ENCODE measurements around the gene RANBP17. TPM values are rescaled to one million over a fixed set of nuclear protein-coding genes. Genes with fewer than 3 reads are reported as not detected.

The RANBP17 gene
- total and polyA plus RNA-seq, 9 of the 15 experiments (the other 6 are each of a cell fraction or from before 2014, with no cell fraction given): not detected

DNA sequence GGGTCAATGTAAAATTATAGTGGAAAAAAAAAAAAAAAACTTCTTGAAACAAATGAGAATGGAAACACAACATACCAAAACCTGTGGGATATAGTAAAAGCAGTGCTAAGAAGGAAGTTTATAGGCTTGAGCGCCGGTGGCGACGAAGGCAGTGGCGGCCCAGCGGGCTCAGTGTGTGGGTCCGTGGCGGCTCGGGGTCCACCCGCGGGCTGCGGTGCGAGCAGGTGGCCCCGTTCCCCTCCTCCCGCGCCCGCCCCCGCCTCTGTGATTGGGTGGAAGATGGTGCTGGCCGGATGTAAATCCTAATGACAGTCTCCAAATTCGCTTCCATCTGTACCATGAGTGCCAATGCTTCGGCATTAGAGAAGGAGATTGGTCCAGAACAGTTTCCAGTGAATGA, 389.7 kb downstream of the RANBP17 start:
- Histone ChIP-seq H3K27me3 (ENCODE audit: control insufficient read depth in 2 of 2, insufficient read depth in 2 of 2, low read length in 2 of 2) (no peaks in the 10 kb centered on the region), H3K4me3 (no peak overlapping the region), H3K9ac (ENCODE audit: insufficient read depth in 1 of 2, low read depth in 2 of 2, low read length in 2 of 2) (no peak overlapping the region), H3K4me1 (replicated peaks in 1 of 2; ENCODE audit: control insufficient read depth in 2 of 2, insufficient read depth in 2 of 2, low read length in 2 of 2) (no peaks in the 10 kb centered on the region), H3K9me1 (ENCODE audit: control insufficient read depth, insufficient read depth, low read length) (no peaks in the 10 kb centered on the region), H3K9me3 (replicated peaks; ENCODE audit: control insufficient read depth, insufficient read depth, low read depth, low read length) (0 out of 2 replicates have a peak, but pooled peaks cover 2% of the 10 kb centered on the region), H3K27ac (ENCODE audit: extremely low read depth, low read depth, low read length) (no peak overlapping the region), H3K4me2 (ENCODE audit: insufficient read depth, low read length) (no peak overlapping the region), H2AFZ (ENCODE audit: low read depth, low read length) (no peak overlapping the region), H4K20me1 (replicated peaks; ENCODE audit: control insufficient read depth, insufficient read depth, low read length) (no peaks in the 10 kb centered on the region), H3K36me3 (ENCODE audit: control insufficient read depth, insufficient read depth, low read length) (no peaks in the 10 kb centered on the region), H3K79me2 (ENCODE audit: control insufficient read depth, insufficient read depth, low read length) (no peaks in the 10 kb centered on the region)
- POLR2A ChIA-PET: no interaction called here
- 1% methylated on average over 21 of the region's 21 CpGs for WGBS (ENCODE audit: insufficient coverage, low coverage, missing lambda C conversion rate)
- ATAC-seq (no peak), DNase-seq (ENCODE audit: extremely low read depth in 1 of 4, low spot score in 3 of 4) (no peak), FAIRE-seq (no peak)
- intact Hi-C loops (cut with micrococcal nuclease) (no loop called here), in situ Hi-C loops (cut with MboI) (no loop called here)
- CTCF ChIA-PET (ENCODE audit: low intra/inter-chr PET ratio): no interaction called here
- BruUV-seq (replicated peaks): no TSS peak
- TF ChIP-seq RBM14 (IDR thresholded peaks at IDR 0.05; ENCODE audit: borderline replicate concordance, insufficient read depth, low read depth, low read length) (no peak), GATA2 (CRISPR knock-in tag; IDR thresholded peaks at IDR 0.05) (no peak)

DNA sequence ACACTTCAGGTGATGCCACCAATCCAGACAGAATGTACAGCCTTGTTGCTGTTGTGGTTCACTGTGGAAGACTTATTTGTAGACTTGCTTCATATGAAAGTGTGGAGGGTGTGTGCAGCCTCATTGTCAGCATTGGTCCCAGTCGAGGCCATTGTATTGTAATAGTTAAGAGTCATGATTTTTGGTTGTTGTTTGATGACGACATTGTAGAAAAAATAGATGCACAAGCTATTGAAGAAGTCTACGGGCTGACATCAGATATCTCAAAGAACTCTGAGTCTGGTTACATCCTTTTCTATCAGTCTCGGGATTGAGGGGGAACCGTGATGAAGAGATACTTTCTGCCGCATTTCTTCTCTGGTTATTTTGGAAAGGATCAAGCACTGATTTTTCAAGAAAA, 390.9 kb downstream of the RANBP17 start:
- intact Hi-C loops (cut with micrococcal nuclease) (no loop called here), in situ Hi-C loops (cut with MboI) (no loop called here)
- H3K4me2 ChIP-seq (ENCODE audit: insufficient read depth, low read length): no peak overlapping the region
- POLR2A ChIA-PET: interaction anchor here (1.3 kb wide), 1 partner anchor 102 kb away, joined by 3 read pairs; no protein-coding TSS in a partner anchor
- no peaks in the 10 kb centered on the region for H3K9me1 ChIP-seq (ENCODE audit: control insufficient read depth, insufficient read depth, low read length)
- no peak overlapping the region for H3K27ac ChIP-seq (ENCODE audit: extremely low read depth, low read depth, low read length)
- H3K4me3 ChIP-seq: no peak overlapping the region
- no peak overlapping the region for H3K9ac ChIP-seq (ENCODE audit: insufficient read depth in 1 of 2, low read depth in 2 of 2, low read length in 2 of 2)
- H3K36me3 ChIP-seq (ENCODE audit: control insufficient read depth, insufficient read depth, low read length): no peaks in the 10 kb centered on the region
- FAIRE-seq (no peak), DNase-seq (ENCODE audit: extremely low read depth in 1 of 4, low spot score in 3 of 4) (no peak), ATAC-seq (no peak)
- H3K27me3 ChIP-seq (ENCODE audit: control insufficient read depth in 2 of 2, insufficient read depth in 2 of 2, low read length in 2 of 2): no peaks in the 10 kb centered on the region
- 0 out of 2 replicates have a peak, but pooled peaks cover 2% of the 10 kb centered on the region for H3K9me3 ChIP-seq (replicated peaks; ENCODE audit: control insufficient read depth, insufficient read depth, low read depth, low read length)
- no peaks in the 10 kb centered on the region for H3K4me1 ChIP-seq (replicated peaks in 1 of 2; ENCODE audit: control insufficient read depth in 2 of 2, insufficient read depth in 2 of 2, low read length in 2 of 2)
- H4K20me1 ChIP-seq (replicated peaks; ENCODE audit: control insufficient read depth, insufficient read depth, low read length): no peaks in the 10 kb centered on the region
- no peaks in the 10 kb centered on the region for H3K79me2 ChIP-seq (ENCODE audit: control insufficient read depth, insufficient read depth, low read length)
- CTCF ChIA-PET (ENCODE audit: low intra/inter-chr PET ratio): no interaction called here
- WGBS (ENCODE audit: insufficient coverage, low coverage, missing lambda C conversion rate): 4% methylated on average over 6 of the region's 6 CpGs
- no peak overlapping the region for H2AFZ ChIP-seq (ENCODE audit: low read depth, low read length)
- no TSS peak for BruUV-seq (replicated peaks)
- no peak for TF ChIP-seq KLF6 (CRISPR knock-in tag; IDR thresholded peaks at IDR 0.05; ENCODE audit: borderline replicate concordance)
- TF ChIP-seq, protein P1, sequence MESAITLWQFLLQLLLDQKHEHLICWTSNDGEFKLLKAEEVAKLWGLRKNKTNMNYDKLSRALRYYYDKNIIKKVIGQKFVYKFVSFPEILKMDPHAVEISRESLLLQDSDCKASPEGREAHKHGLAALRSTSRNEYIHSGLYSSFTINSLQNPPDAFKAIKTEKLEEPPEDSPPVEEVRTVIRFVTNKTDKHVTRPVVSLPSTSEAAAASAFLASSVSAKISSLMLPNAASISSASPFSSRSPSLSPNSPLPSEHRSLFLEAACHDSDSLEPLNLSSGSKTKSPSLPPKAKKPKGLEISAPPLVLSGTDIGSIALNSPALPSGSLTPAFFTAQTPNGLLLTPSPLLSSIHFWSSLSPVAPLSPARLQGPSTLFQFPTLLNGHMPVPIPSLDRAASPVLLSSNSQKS (CRISPR knock-in tag; IDR thresholded peaks at IDR 0.05): no peak
- no peak for TF ChIP-seq ERF (CRISPR knock-in tag; IDR thresholded peaks at IDR 0.05)
- TF ChIP-seq YBX1 (IDR thresholded peaks at IDR 0.05): no peak
- TF ChIP-seq ZNF165 (CRISPR knock-in tag; IDR thresholded peaks at IDR 0.05; ENCODE audit: borderline replicate concordance): no peak
- TF ChIP-seq SAP30 (IDR thresholded peaks at IDR 0.05; ENCODE audit: borderline replicate concordance, insufficient read depth, low read depth, low read length, poor library complexity, severe bottlenecking): no peak
- no peak for TF ChIP-seq XRCC4 (IDR thresholded peaks at IDR 0.05; ENCODE audit: extremely low read depth, insufficient read depth, insufficient read length)
- TF ChIP-seq PYGO2 (tag; IDR thresholded peaks at IDR 0.05): no peak
- TF ChIP-seq BCL6 (CRISPR knock-in tag; IDR thresholded peaks at IDR 0.05): no peak
- TF ChIP-seq CC2D1A (IDR thresholded peaks at IDR 0.05): no peak
- TF ChIP-seq, protein P2, sequence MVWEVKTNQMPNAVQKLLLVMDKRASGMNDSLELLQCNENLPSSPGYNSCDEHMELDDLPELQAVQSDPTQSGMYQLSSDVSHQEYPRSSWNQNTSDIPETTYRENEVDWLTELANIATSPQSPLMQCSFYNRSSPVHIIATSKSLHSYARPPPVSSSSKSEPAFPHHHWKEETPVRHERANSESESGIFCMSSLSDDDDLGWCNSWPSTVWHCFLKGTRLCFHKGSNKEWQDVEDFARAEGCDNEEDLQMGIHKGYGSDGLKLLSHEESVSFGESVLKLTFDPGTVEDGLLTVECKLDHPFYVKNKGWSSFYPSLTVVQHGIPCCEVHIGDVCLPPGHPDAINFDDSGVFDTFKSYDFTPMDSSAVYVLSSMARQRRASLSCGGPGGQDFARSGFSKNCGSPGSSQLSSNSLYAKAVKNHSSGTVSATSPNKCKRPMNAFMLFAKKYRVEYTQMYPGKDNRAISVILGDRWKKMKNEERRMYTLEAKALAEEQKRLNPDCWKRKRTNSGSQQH (CRISPR knock-in tag; IDR thresholded peaks at IDR 0.05): no peak

Data from K562 (cell line).